LNCaP clone FGC (cell line): Measurements from ENCODE around the gene USP12.

ENCODE experiments used
- DNase-seq: peaks from one replicate; pipeline ENCODE4 v3.0.0-alpha.2; 2011; ENCODE audit warnings: low read depth
- H3K4me3 ChIP-seq: 2 replicates; pipeline ENCODE4 v1.5.1; 2011; ENCODE audit warnings: mild to moderate bottlenecking, low read depth, low read length, control low read depth
- TF ChIP-seq, protein P1 (sequence below): IDR thresholded peaks from 2 replicates; pipeline ENCODE4 v1.5.1; 2012; ENCODE audit warnings: mild to moderate bottlenecking; ENCODE audit not compliant: control insufficient read depth, insufficient read depth; ENCODE audit errors: extremely low read depth

Gene USP12

DNA sequence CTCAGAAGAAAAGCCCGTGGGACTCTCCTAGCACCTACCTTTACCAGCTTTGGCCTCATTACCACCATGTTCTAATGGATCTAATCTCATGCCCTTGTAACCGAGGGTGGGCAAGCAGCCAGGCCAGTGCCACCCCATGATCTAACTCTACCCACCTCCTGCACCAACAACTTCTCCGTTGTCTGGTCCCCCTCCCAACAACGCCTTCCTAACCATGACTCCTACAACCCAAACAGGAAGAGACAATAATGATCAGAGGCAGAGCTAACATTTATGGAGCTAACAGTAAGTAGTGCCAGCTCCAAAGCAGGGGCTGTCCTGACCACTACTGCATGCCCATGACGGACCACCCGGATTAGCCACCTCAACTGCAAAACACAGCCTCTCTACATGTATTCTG, 3.5 kb downstream of the USP12 start:
- TF ChIP-seq, protein P1, sequence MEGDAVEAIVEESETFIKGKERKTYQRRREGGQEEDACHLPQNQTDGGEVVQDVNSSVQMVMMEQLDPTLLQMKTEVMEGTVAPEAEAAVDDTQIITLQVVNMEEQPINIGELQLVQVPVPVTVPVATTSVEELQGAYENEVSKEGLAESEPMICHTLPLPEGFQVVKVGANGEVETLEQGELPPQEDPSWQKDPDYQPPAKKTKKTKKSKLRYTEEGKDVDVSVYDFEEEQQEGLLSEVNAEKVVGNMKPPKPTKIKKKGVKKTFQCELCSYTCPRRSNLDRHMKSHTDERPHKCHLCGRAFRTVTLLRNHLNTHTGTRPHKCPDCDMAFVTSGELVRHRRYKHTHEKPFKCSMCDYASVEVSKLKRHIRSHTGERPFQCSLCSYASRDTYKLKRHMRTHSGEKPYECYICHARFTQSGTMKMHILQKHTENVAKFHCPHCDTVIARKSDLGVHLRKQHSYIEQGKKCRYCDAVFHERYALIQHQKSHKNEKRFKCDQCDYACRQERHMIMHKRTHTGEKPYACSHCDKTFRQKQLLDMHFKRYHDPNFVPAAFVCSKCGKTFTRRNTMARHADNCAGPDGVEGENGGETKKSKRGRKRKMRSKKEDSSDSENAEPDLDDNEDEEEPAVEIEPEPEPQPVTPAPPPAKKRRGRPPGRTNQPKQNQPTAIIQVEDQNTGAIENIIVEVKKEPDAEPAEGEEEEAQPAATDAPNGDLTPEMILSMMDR = no peak
- DNase-seq = no peak
- no peak overlapping the region for H3K4me3 ChIP-seq

DNA sequence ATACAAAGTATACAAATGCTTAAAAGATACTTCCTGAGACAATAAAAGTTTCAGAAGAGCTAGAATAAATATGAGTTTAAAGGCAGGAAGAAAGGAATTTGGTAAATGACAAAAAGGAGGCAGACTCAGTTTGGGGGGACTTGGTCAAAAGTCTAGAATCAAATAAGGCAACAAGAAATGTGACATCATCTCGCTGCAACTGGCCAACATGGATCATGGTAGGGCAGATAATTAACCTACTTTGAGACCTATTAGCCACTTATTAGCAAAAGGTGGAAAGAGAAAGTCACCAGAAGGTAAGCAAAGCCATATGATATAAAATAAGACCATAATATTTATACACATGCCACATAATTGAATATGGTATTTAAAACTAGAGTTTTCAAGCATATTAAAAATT, 5.3 kb downstream of the USP12 start:
- no peak overlapping the region for H3K4me3 ChIP-seq
- TF ChIP-seq, protein P1 = no peak
- DNase-seq = no peak

DNA sequence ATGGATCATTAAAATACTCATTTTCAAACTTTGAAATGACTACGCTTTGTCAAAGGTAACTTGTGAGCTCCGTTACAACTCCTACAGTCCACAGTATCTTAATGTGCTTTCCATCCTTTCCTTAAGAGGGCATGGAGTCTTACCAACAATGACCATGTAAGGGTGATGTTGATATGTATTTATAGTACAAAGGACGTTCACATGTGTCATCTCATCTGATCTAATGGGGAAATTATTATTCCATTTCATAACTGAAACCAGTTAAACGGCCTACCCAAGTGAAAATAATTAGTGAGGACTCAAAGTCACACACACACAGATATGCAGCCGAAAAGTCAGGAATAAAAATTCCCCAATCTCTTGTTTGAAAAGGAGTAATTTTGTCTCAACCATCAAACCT, 9.6 kb downstream of the USP12 start:
- TF ChIP-seq, protein P1 = no peak
- DNase-seq = no peak
- no peak overlapping the region for H3K4me3 ChIP-seq

DNA sequence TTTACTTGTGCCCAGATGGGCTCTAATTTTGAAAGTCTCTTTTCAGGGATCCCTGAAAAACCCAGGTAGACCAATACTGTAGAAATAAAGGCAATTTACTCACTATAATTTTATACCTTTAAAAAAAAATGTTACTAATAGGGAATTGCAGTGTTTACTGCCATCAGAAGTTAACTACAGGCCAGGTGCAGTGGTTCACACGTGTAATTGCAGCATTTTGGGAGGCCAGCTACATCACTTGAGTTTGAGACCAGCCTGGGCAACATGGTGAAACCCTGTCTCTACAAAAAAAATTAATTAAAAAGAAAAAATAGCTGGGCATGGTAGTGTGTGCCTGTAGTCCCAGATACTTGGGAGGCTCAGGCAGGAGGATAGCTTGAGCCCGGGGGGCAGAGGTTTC, 10.2 kb downstream of the USP12 start:
- no peak overlapping the region for H3K4me3 ChIP-seq
- TF ChIP-seq, protein P1 = no peak
- DNase-seq = no peak

DNA sequence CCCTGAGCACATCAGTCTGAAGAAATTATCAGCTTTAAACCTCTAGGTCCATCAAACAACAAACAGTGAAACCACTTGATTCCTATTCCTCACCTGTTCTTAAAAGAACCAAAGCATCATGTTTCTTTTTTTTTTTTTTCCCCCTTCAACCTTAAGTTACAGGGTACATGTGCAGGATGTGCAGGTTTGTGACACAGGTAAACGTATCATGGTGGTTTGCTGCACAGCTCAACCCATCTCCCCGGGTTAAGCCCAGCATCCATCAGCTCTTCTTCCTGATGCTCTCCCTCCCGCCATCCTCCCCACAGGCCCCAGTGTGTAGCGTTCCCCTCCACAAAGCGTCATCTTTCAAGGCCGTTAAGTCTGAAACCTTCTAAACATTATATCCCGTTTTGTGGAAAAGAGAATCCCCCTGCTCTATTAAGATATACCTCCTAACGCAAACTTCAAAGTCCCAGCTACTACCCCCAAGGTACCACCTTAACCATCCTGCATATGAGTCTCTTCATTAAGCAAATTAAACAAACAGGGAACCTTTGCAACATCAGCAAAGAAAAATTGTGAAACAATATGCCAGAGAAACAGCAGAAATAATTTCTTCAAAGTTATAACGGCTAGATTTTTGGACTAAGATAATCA, 10.8 kb downstream of the USP12 start:
- H3K4me3 ChIP-seq = no peak overlapping the region
- DNase-seq = no peak
- TF ChIP-seq, protein P1 = no peak

DNA sequence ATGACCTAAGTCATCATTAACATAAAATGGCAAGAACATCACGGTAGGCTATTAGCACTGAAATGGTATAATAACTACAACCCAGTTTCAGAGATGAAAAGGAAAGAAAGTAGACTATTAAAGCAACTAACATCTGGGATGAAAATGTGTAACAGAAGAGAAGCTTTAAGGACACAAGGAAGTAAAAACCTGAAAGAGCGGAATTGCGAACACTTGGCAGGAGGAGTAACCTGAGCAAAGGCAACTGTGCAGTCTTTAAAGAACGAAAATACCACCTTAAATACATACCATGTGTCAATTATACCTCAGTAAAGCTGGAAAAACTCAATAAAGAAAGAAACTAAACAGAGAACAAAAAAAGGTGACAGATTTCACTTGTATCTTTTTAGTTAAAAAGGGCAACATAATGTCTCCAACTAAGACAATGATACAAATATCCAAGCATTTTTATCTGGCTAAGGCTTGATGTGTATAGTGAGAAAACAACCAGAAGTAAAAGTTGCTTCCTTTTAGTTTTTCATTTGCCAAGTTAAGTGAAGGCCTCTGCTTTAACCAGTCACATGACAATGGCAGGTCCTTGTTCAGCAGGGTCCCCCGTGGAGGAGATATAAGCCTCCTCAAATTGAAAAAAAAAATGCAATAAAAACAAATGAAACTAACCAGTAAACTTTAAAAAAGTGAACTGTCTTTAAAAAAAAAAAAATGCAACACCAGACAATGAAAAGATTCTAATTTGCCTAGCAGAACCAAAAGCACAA, 11.6 kb downstream of the USP12 start:
- no peak for DNase-seq
- H3K4me3 ChIP-seq = no peak overlapping the region
- TF ChIP-seq, protein P1 = no peak
